Effector memory CD8-positive, alpha-beta T cell (primary cell): ENCODE data around the gene RNH1.
A peak's percentile ranks its signal among the peaks of the same experiment; 100 is the strongest.

Source experiments
- ATAC-seq: fragments of 150-1000 bp; cut with Tn5 transposase; replicated peaks from 2 replicates; pipeline ENCODE4 v1.10.0; 2021; ENCODE audit warnings: mild to moderate bottlenecking, moderate library complexity
- DNase-seq, 3 experiments: peaks; one replicate each; pipeline ENCODE4 v3.0.0; 2021
- H3K27ac Mint-ChIP-seq, 2 donors: one replicate each; pipeline ENCODE4 v1.8.0; 2022; ENCODE audit warnings: mild to moderate bottlenecking in 2 of 2, mixed read lengths in 2 of 2, moderate library complexity in 2 of 2
- H3K27me3 Mint-ChIP-seq, 2 donors: one replicate each; pipeline ENCODE4 v1.8.0; 2022; ENCODE audit warnings: mixed read lengths in 2 of 2
- H3K36me3 Mint-ChIP-seq: one replicate; pipeline ENCODE4 v1.8.0; 2022; ENCODE audit warnings: mild to moderate bottlenecking, moderate library complexity, mixed read lengths; ENCODE audit not compliant: insufficient read depth
- H3K4me1 Mint-ChIP-seq, 2 donors: one replicate each; pipeline ENCODE4 v1.8.0; 2022; ENCODE audit warnings: low read depth in 2 of 2, mixed read lengths in 2 of 2
- H3K4me3 Mint-ChIP-seq, 2 donors: one replicate each; pipeline ENCODE4 v1.8.0; 2022; ENCODE audit warnings: mild to moderate bottlenecking in 2 of 2, mixed read lengths in 2 of 2, moderate library complexity in 2 of 2
- H3K9me3 Mint-ChIP-seq, 2 donors: one replicate each; pipeline ENCODE4 v1.8.0; 2022; ENCODE audit warnings: mixed read lengths in 2 of 2

RNH1 gene

DNA sequence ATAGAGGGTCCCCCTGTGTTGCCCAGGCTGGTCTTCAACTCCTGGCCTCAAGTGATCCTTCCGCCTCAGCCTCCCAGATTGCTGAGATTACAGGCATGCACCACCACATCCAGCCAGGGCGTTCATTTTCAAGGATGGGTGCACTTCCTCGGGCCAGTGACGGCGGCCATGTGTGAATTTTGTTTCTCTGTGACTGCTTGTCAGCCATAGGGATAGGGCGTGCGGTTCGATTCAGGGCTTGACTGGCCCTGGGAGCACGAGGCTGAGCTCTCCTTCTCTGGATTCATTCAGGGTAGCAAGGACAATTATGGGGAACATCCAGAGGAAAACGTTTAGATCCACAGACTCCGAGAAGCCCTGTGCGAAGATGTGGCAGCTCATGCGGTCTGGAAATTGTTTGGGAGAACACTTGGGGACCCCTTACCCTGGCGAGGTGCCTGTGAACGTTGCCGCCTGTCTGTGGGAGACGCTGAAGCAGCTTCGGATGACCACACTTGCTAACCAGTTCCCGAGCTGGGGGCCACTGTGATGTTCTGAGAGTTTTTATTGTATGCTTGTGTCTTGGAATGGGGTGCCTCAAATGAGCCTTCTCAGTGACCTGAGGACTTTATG is 54.0 kb downstream of the RNH1 start:
- Mint-ChIP-seq H3K4me3 (no peak overlapping the region), H3K4me1 (peaks cover 38 to 42% of the 10 kb centered on the region in 2 donors), H3K36me3 (peaks cover 36% of the 10 kb centered on the region), H3K27ac (no peak overlapping the region), H3K27me3 (no peaks in the 10 kb centered on the region), H3K9me3 (no peaks in the 10 kb centered on the region)
- ATAC-seq (no peak), DNase-seq (no peak)

- ATAC-seq: no peak
- Mint-ChIP-seq H3K9me3 (no peaks in the 10 kb centered on the region), H3K27me3 (no peaks in the 10 kb centered on the region), H3K36me3 (peaks cover 39% of the 10 kb centered on the region), H3K27ac (peak overlapping the region in 1 of 2 donors; percentile 88), H3K4me3 (peak overlapping the region in 1 of 2 donors; percentile 87), H3K4me1 (peaks cover 32 to 35% of the 10 kb centered on the region in 2 donors)
- DNase-seq: no peak
Measured at GRCh38 chr11:452203-452744, 54.8 kb downstream of the RNH1 start.

- H3K36me3 Mint-ChIP-seq: peaks cover 39% of the 10 kb centered on the region
- H3K4me3 Mint-ChIP-seq: peak overlapping the region; percentile 87 to 99
- H3K4me1 Mint-ChIP-seq: peaks cover 27 to 29% of the 10 kb centered on the region in 2 donors
- DNase-seq (no peak), ATAC-seq (no peak)
- H3K9me3 Mint-ChIP-seq: no peaks in the 10 kb centered on the region
- peak overlapping the region; percentile 88 to 97 for H3K27ac Mint-ChIP-seq
- no peaks in the 10 kb centered on the region for H3K27me3 Mint-ChIP-seq
Measured at GRCh38 chr11:451738-452137, 55.3 kb downstream of the RNH1 start.

DNA sequence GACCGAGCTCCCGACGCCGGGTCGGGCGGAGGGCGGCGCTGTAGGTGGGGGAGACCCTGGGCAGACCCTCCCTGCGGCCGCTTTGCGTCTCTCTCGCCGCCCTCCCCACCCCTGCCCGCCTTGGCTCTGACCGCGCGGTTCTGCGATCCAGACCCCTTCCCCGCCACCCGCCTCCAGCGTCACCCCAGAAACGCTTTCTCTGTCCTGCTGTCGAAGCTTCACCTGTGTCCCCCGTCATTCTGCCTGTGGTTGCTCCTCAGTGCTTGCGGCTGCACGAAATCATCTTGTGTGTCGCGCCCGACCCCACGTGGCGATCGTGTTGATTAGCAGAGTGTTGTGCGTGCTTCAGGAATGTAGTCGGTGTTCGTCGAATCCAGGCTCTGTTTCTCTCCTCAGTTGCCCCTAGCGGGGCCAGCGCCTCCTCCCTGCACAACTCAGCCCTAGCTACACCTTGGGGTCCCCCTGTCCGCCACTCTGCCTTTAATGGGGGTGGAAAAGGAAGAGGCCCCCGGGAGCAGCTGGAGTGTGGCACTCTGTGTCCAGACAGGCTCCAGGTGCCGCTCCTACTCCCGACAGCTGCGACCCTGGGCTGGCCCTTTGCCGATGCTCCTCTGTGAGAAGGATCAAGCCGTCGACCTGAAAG is 56.1 kb downstream of the RNH1 start:
- DNase-seq (peak; percentile 77 to 79 (median 78)), ATAC-seq (peak; percentile 53)
- Mint-ChIP-seq H3K4me1 (peaks cover 20 to 21% of the 10 kb centered on the region in 2 donors), H3K36me3 (peaks cover 31% of the 10 kb centered on the region), H3K4me3 (peak overlapping the region; percentile 87 to 99), H3K27ac (peak overlapping the region; percentile 88 to 97), H3K27me3 (no peaks in the 10 kb centered on the region), H3K9me3 (no peaks in the 10 kb centered on the region)

DNA sequence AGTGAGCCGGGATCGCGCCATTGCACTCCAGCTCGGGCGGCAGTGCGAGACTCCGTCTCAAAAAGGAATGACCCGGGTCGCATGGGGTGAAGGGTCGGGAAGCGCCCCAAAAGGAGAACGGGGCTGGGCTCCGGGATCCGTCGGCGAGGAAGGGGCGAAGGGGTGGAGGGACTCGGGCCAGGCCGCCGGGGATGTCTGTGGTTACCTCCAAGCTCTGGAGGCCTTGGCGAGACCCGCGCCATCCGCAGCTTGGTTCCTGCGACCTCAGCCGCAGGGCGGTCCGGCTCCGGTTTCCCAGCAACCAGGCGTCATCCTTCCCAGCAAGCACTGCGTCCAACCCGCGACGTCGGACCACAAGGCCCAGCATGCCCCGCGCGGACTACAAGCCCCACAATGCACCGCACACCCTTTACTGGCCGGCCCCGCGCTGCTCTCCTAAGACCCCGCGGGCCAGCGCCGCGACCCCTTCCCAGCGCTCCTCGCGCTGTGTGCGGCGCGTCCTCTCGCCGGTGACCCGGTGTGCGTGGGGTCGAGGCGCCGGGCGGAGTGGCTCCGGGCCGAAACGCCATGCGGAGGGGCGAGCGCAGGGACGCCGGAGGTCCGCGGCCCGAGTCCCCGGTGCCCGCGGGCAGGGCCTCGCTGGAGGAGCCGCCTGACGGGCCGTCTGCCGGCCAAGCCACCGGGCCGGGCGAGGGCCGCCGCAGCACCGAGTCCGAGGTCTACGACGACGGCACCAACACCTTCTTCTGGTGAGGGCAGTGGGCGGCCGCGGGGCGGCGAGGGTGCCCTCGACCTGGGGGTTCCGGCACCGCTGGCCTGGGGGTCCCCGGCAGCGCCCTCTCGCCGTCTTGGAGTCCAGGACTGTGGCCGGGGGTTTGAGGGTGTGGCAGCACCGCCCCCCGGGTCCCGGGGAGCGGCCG is 56.9 kb downstream of the RNH1 start, which contains the start of gene PTDSS2:
Gene PTDSS2 (plus strand): TSS at position 391 of the 920 bp plus-strand sequence. CDS start 177 bp downstream, at position 568.
- peak; percentile 94 to 95 (median 94) for DNase-seq
- Mint-ChIP-seq H3K27me3 (no peaks in the 10 kb centered on the region), H3K4me3 (peak within 1 kb of the TSS; percentile 87 to 99), H3K27ac (peak within 1 kb of the TSS; percentile 90 to 97), H3K9me3 (no peaks in the 10 kb centered on the region), H3K4me1 (peaks cover 15 to 21% of the 10 kb centered on the region in 2 donors), H3K36me3 (peaks cover 31% of the 10 kb centered on the region)
- ATAC-seq: peak; percentile 76

GRCh38 chr11:447923-448731 is 58.9 kb downstream of the RNH1 start:
- peak overlapping the region; percentile 90 to 95 for H3K27ac Mint-ChIP-seq
- H3K4me1 Mint-ChIP-seq: peaks cover 14% of the 10 kb centered on the region in 2 donors
- H3K36me3 Mint-ChIP-seq: peaks cover 24% of the 10 kb centered on the region

DNA sequence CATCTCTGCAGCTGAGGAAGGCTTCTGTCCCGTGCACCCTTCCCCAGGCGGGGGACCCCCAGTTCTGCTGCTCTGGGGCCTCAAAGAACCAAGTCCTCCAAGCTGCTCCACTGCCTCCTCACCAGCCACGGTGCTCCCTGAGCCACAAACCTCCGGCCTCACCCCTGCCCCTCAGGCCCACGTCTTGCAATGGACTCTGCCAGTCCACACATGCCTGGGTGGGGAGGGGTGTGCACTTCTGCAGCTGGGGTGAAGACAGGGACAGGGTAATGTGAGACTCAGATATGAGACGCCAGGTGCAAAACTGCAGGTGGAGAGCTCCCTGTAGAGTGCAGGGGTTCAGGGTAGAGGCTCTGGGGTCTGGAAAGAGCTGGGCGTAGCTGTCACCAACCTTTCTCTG is 60.2 kb downstream of the RNH1 start:
- H3K9me3 Mint-ChIP-seq: no peaks in the 10 kb centered on the region

More at GRCh38 chr11:447923-448731, 58.9 kb downstream of the RNH1 start:
- H3K9me3 Mint-ChIP-seq: no peaks in the 10 kb centered on the region
- no peaks in the 10 kb centered on the region for H3K27me3 Mint-ChIP-seq
- peak; percentile 94 to 96 (median 95) for DNase-seq
- H3K4me3 Mint-ChIP-seq: peak overlapping the region; percentile 86 to 87
- ATAC-seq: peak; percentile 63

DNA sequence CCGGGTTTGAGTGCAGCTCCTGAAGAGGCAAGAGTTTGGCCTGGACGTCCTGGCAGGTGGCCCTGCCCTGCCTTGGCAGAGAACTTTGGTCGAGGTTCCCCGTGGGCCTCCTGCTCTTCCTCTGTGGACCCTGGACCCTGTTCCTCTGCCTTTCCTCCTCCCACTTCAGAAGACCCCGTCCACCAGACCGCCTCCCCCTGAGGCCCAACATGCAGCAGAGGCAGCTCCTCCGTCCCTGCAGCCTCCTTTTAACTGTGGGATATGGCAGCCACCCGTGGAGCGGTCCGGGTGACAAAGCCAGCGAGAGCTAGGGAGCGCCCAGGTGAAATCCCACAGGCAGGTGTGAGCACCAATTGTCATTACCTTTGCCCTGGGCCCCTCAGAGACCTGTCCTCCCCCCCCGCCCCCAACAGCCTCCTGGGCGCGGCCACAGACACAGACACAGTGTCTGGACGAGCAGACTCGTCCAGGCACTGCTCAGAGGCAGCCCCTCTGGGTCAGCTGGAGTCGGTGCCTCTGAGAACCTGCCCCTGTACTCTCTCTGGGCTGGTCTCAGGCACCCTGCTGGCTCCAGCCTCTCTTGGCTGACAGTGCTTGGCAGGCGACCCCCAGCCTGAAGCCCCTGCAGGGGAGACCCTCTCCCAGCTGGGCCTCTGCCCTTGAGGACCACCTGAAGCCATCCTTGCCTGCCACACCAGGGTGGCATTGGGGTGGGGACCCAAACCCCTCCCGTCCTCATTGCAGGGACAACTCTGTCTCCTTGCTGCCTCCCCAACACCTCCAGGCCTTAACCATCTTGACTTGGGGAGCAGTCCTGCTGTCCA is 61.1 kb downstream of the RNH1 start:
- DNase-seq (no peak), ATAC-seq (no peak)
- H3K36me3 Mint-ChIP-seq: peaks cover 18% of the 10 kb centered on the region
- H3K27me3 Mint-ChIP-seq: no peaks in the 10 kb centered on the region
- no peaks in the 10 kb centered on the region for H3K9me3 Mint-ChIP-seq
- no peak overlapping the region for H3K4me3 Mint-ChIP-seq
- H3K27ac Mint-ChIP-seq: no peak overlapping the region
- peaks cover 10% of the 10 kb centered on the region in 2 donors for H3K4me1 Mint-ChIP-seq

More for the DNA sequence above, 60.2 kb downstream of the RNH1 start:
- Mint-ChIP-seq H3K4me3 (peak overlapping the region in 1 of 2 donors; percentile 34), H3K4me1 (peaks cover 14 to 15% of the 10 kb centered on the region in 2 donors), H3K27me3 (no peaks in the 10 kb centered on the region), H3K36me3 (peaks cover 23% of the 10 kb centered on the region), H3K27ac (no peak overlapping the region)
- ATAC-seq (no peak), DNase-seq (no peak)
